Spleen (tissue), 11 donors: Measurements from ENCODE around the gene P2RX2. TPM values are rescaled to one million over a fixed set of nuclear protein-coding genes. Genes with fewer than 3 reads are reported as not detected.

ENCODE experiments used
- DNase-seq: peaks from one replicate; pipeline ENCODE4 v3.0.0-alpha.2; 2020
- H3K27ac ChIP-seq, 8 donors: fragments of 200-600 bp; sonication (generic) in 7 of 8; 1 replicate in 4 of 8; 2 replicates in 4 of 8; pipeline versions ENCODE4 v1.5.0 to v1.8.0; 2016 to 2021; ENCODE audit warnings: inconsistent platforms in 4 of 8, mild to moderate bottlenecking in 4 of 8, moderate library complexity in 1 of 8
- H3K27me3 ChIP-seq, 7 donors: fragments of 200-600 bp; sonication (generic) in 6 of 7; replicated peaks in 1 of 7; 1 replicate in 4 of 7; 2 replicates in 3 of 7; pipeline versions ENCODE4 v1.5.0 to v1.8.0; 2016 to 2021; ENCODE audit warnings: inconsistent platforms in 3 of 7, mild to moderate bottlenecking in 1 of 7
- H3K36me3 ChIP-seq, 6 donors: fragments of 200-600 bp; sonication (generic) in 5 of 6; 1 replicate in 4 of 6; 2 replicates in 2 of 6; pipeline versions ENCODE4 v1.5.0 to v1.8.0; 2016 to 2021; ENCODE audit warnings: inconsistent platforms in 2 of 6
- H3K4me1 ChIP-seq, 6 donors: fragments of 200-600 bp; sonication (generic) in 5 of 6; 1 replicate in 3 of 6; 2 replicates in 3 of 6; pipeline versions ENCODE4 v1.5.0 to v1.8.0; 2016 to 2021; ENCODE audit warnings: inconsistent platforms in 3 of 6
- H3K4me3 ChIP-seq, 8 donors: fragments of 200-600 bp; sonication (generic) in 7 of 8; 1 replicate in 4 of 8; 2 replicates in 4 of 8; pipeline versions ENCODE4 v1.5.0 to v1.8.0; 2016 to 2021; ENCODE audit warnings: inconsistent platforms in 4 of 8, mild to moderate bottlenecking in 4 of 8, moderate library complexity in 2 of 8
- H3K9me3 ChIP-seq, 8 donors: fragments of 200-600 bp; sonication (generic) in 7 of 8; 1 replicate in 4 of 8; 2 replicates in 4 of 8; pipeline versions ENCODE4 v1.5.0 to v1.8.0; 2016 to 2021; ENCODE audit warnings: inconsistent platforms in 4 of 8
- POLR2A ChIP-seq, 3 donors: fragments of 450-650 bp; IDR thresholded peaks; one replicate each; pipeline ENCODE4 v1.5.1; 2017; ENCODE audit warnings: antibody characterized with exemption in 3 of 3, mild to moderate bottlenecking in 1 of 3
- POLR2AphosphoS5 ChIP-seq, 3 donors: sonication (generic); formaldehyde crosslinking; IDR thresholded peaks; one replicate each; pipeline ENCODE4 v1.5.1; 2017; ENCODE audit warnings: antibody characterized with exemption in 3 of 3
- WGBS, 5 donors: extraction: QIAGEN DNeasy Blood & Tissue Kit in 3 of 5; methylation state at CpG; one replicate each; pipeline versions ENCODE4 v1.1.5 to v1.1.7; 2013 to 2018; 5-methylcytosine and 5-hydroxymethylcytosine counted together
- intact Hi-C: fragments of 100-400 bp; cut with DNase I; formaldehyde crosslinking; loops from one replicate; pipeline ENCODE4 v1.15.0; 2023; ENCODE audit warnings: low total_unique reads
- polyA plus RNA-seq, 3 donors: library from polyadenylated mRNA; stranded (reverse); fragments of 200-250 nt; gene quantifications; one replicate each; pipeline ENCODE4 v1.2.1, GENCODE V29; 2013
- total RNA-seq, 7 donors: library from RNA; depleted of rRNA in 3 of 7; stranded (reverse); fragments of >200 nt in 3 of 7; fragmentation: NEBNext Ultra II Directional in 4 of 7; extraction: Animal tissue kit (Norgen Biotek cat#: 25700) in 4 of 7; gene quantifications; one replicate each; pipeline versions ENCODE4 v1.1.0 to v1.2.1, GENCODE V29; 2016 to 2021
- TF ChIP-seq, protein P1 (sequence below), 11 experiments: fragments of 200-600 bp in 7 of 11; fragments of 450-650 bp in 4 of 11; sonication (generic) in 4 of 11; IDR thresholded peaks in 8 of 11; conservative IDR thresholded peaks in 3 of 11; 1 replicate in 7 of 11; 2 replicates in 4 of 11; pipeline versions ENCODE4 v1.4.0 to v1.8.0; 2016 to 2021; ENCODE audit warnings: antibody characterized with exemption in 11 of 11, inconsistent platforms in 4 of 11, mild to moderate bottlenecking in 1 of 11
- donor health status: healthy with polysubstance abuse.
- donor health status: DM: no; HTN: no; CAD: no; lungs with moderate emphysema.
- donor health status: DM: no; HTN: no; CAD: no.
- donor health status: Bipolar disorder and iron deficiency.
- donor health status: healthy.
- donor health status: DM: no; HTN: no; CAD: no.
- donor health status: DM: yes; HTN: yes; CAD: no.

P2RX2 gene
- total and polyA plus RNA-seq, 10 donors: 0.77 to 4.5 (median 2.5) TPM

DNA sequence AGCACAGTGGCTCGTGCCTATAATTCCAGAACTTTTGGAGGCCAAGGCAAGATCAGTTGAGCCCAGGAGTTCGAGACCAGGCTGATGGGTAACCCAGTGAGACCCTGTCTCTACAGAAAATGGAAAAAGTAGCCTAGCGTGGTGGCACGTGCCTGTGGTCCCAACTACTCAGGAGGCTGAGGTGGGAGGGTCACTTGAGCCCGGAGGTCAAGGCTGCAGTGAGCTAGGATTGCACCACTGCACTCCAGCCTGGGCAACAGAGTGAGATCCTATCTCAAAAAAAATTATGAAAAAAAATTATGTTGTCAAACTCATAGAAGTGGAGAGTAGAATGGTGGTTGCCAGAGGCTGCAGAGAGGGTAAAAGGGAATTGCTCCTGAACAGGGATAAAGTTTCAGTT, 4.5 kb upstream of the P2RX2 start:
- intact Hi-C loops: loop anchor here (10.0 kb wide), 1 partner anchor 459 kb away; no protein-coding TSS in a partner anchor
- Histone ChIP-seq H3K4me3 (no peak overlapping the region), H3K27me3 (peaks cover 0 to 71% (median 39%) of the 10 kb centered on the region in 7 donors), H3K4me1 (peaks cover 3 to 35% (median 17%) of the 10 kb centered on the region in 6 donors), H3K27ac (no peak overlapping the region), H3K36me3 (no peaks in the 10 kb centered on the region), H3K9me3 (peaks cover 0 to 29% (median 12%) of the 10 kb centered on the region in 8 donors)
- TF ChIP-seq, protein P1, sequence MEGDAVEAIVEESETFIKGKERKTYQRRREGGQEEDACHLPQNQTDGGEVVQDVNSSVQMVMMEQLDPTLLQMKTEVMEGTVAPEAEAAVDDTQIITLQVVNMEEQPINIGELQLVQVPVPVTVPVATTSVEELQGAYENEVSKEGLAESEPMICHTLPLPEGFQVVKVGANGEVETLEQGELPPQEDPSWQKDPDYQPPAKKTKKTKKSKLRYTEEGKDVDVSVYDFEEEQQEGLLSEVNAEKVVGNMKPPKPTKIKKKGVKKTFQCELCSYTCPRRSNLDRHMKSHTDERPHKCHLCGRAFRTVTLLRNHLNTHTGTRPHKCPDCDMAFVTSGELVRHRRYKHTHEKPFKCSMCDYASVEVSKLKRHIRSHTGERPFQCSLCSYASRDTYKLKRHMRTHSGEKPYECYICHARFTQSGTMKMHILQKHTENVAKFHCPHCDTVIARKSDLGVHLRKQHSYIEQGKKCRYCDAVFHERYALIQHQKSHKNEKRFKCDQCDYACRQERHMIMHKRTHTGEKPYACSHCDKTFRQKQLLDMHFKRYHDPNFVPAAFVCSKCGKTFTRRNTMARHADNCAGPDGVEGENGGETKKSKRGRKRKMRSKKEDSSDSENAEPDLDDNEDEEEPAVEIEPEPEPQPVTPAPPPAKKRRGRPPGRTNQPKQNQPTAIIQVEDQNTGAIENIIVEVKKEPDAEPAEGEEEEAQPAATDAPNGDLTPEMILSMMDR (IDR thresholded peaks at IDR 0.05 in 8 of 11, conservative IDR thresholded peaks at IDR 0.05 in 3 of 11): no peak
- TF ChIP-seq POLR2AphosphoS5 (IDR thresholded peaks at IDR 0.05): no peak
- no peak for DNase-seq
- WGBS, 5 donors: 77 to 93% (median 80%) methylated on average over 5 of the region's 5 CpGs

GRCh38 chr12:132614861-132615578, 3.6 kb upstream of the P2RX2 start:
- TF ChIP-seq, protein P1 (IDR thresholded peaks at IDR 0.05 in 8 of 11, conservative IDR thresholded peaks at IDR 0.05 in 3 of 11): peak; percentile 41 to 91 (median 83)
- TF ChIP-seq POLR2A (IDR thresholded peaks at IDR 0.05): no peak
- peak in 1 of 3 donors; percentile 46 for TF ChIP-seq POLR2AphosphoS5 (IDR thresholded peaks at IDR 0.05)
- Histone ChIP-seq H3K27ac (no peak overlapping the region), H3K4me3 (no peak overlapping the region), H3K36me3 (no peaks in the 10 kb centered on the region), H3K9me3 (peaks cover 0 to 29% (median 12%) of the 10 kb centered on the region in 8 donors), H3K27me3 (peaks cover 0 to 71% (median 46%) of the 10 kb centered on the region in 7 donors), H3K4me1 (peaks cover 1 to 37% (median 17%) of the 10 kb centered on the region in 6 donors)
- DNase-seq: peak; percentile 92
- WGBS, 5 donors: 21 to 28% (median 23%) methylated on average over 18 of the region's 18 CpGs
- intact Hi-C loops: loop anchor here (5.0 to 10.0 kb wide), 2 partner anchors 198 to 460 kb away; no protein-coding TSS in a partner anchor

GRCh38 chr12:132615579-132616038, 3.0 kb upstream of the P2RX2 start:
- no peak for TF ChIP-seq POLR2AphosphoS5 (IDR thresholded peaks at IDR 0.05)
- no peaks in the 10 kb centered on the region for H3K36me3 ChIP-seq
- intact Hi-C loops: loop anchor here (5.0 to 10.0 kb wide), 2 partner anchors 198 to 461 kb away; no protein-coding TSS in a partner anchor
- peaks cover 0 to 29% (median 12%) of the 10 kb centered on the region in 8 donors for H3K9me3 ChIP-seq
- DNase-seq: no peak
- WGBS, 5 donors: 74 to 80% (median 79%) methylated on average over 16 of the region's 16 CpGs
- H3K4me1 ChIP-seq: peaks cover 0 to 31% (median 15%) of the 10 kb centered on the region in 6 donors
- H3K27ac ChIP-seq: no peak overlapping the region
- peaks cover 0 to 71% (median 46%) of the 10 kb centered on the region in 7 donors for H3K27me3 ChIP-seq
- H3K4me3 ChIP-seq: no peak overlapping the region

GRCh38 chr12:132617135-132617701, 1.4 kb upstream of the P2RX2 start:
- intact Hi-C loops: loop anchor here (5.0 to 10.0 kb wide), 2 partner anchors 200 to 462 kb away; no protein-coding TSS in a partner anchor
- WGBS, 5 donors: 86 to 90% (median 87%) methylated on average over 4 of the region's 4 CpGs

More at GRCh38 chr12:132617135-132617701, 1.4 kb upstream of the P2RX2 start:
- H3K9me3 ChIP-seq: peaks cover 0 to 23% (median 12%) of the 10 kb centered on the region in 8 donors
- no peak for DNase-seq
- TF ChIP-seq, protein P1 (IDR thresholded peaks at IDR 0.05 in 8 of 11, conservative IDR thresholded peaks at IDR 0.05 in 3 of 11): no peak
- TF ChIP-seq POLR2A (IDR thresholded peaks at IDR 0.05): no peak
- TF ChIP-seq POLR2AphosphoS5 (IDR thresholded peaks at IDR 0.05): no peak
- H3K27me3 ChIP-seq: peaks cover 0 to 63% (median 46%) of the 10 kb centered on the region in 7 donors
- H3K4me1 ChIP-seq: peaks cover 0 to 37% (median 16%) of the 10 kb centered on the region in 6 donors
- H3K4me3 ChIP-seq: no peak overlapping the region
- H3K36me3 ChIP-seq: no peaks in the 10 kb centered on the region
- H3K27ac ChIP-seq: no peak overlapping the region
